Activated CD4-positive, alpha-beta T cell treated with anti-CD3 and anti-CD28 coated beads for 36 hours (primary cell): ENCODE results near the gene CEP55. TPM values are rescaled to one million over a fixed set of nuclear protein-coding genes. Genes with fewer than 3 reads are reported as not detected.
"Not testable (repeated sequence)": the region's sequence is repeated elsewhere in the genome, so short reads cannot be mapped to it uniquely, and the experiment has no call there.

ENCODE experiments used
- ATAC-seq: fragments of 200-7000 bp; cut with Tn5 transposase; one replicate; pipeline ENCODE4 v1.10.0; 2021; ENCODE audit warnings: mild to moderate bottlenecking, moderate library complexity
- CTCF ChIA-PET: fragments of 350-600 bp; sonication (Branson Sonifier 250); formaldehyde crosslinking; loops from one replicate; lab custom pipeline; 2021; ENCODE audit warnings: antibody characterized with exemption; lab: Charles Lee
- POLR2A ChIA-PET: fragments of 350-600 bp; sonication (Branson Sonifier 250); formaldehyde crosslinking; loops from one replicate; lab custom pipeline; 2021; ENCODE audit warnings: antibody characterized with exemption, inconsistent platforms; lab: Charles Lee
- DNase-seq: peaks from one replicate; pipeline ENCODE4 v3.0.0-alpha.2; 2020
- H3K27ac Mint-ChIP-seq: one replicate; pipeline ENCODE4 v1.8.0; 2021; ENCODE audit warnings: mixed read lengths
- H3K27me3 Mint-ChIP-seq: one replicate; pipeline ENCODE4 v1.8.0; 2021; ENCODE audit warnings: mixed read lengths
- H3K36me3 Mint-ChIP-seq: one replicate; pipeline ENCODE4 v1.8.0; 2021; ENCODE audit warnings: low read depth, mixed read lengths
- H3K4me1 Mint-ChIP-seq: one replicate; pipeline ENCODE4 v1.8.0; 2021; ENCODE audit warnings: mixed read lengths
- H3K4me3 Mint-ChIP-seq: one replicate; pipeline ENCODE4 v1.8.0; 2021; ENCODE audit warnings: mild to moderate bottlenecking, moderate library complexity, mixed read lengths
- H3K9me3 Mint-ChIP-seq: one replicate; pipeline ENCODE4 v1.8.0; 2021; ENCODE audit warnings: low read depth, mixed read lengths
- intact Hi-C, 2 experiments: fragments of 100-400 bp; cut with DNase I in 1 of 2; cut with micrococcal nuclease in 1 of 2; formaldehyde crosslinking; loops; one replicate each; pipeline versions ENCODE4 v1.14.2 to v1.15.1; 2022 to 2024; cut with DNase I, micrococcal nuclease
- total RNA-seq, 2 experiments: library from RNA; stranded (reverse); gene quantifications; one replicate each; pipeline ENCODE4 v1.2.3, GENCODE V29; 2021

The CEP55 gene
- total RNA-seq, 2 experiments from 2014 or later: 67.8 to 76.0 TPM

GRCh38 chr10:93542358-93542791 lies 46.0 kb downstream of the CEP55 start:
- ChIA-PET CTCF (interaction anchor here (0.6 to 1.2 kb wide), 4 partner anchors 9 to 339 kb away, joined by 3 to 6 read pairs (median 4); no protein-coding TSS in a partner anchor), POLR2A (interaction anchor here (0.6 kb wide), 1 partner anchor 947 kb away, joined by 15 read pairs; no protein-coding TSS in a partner anchor)
- intact Hi-C loops: no loop called here
- DNase-seq (no peak), ATAC-seq (no peak)
- H3K36me3 Mint-ChIP-seq: no peaks in the 10 kb centered on the region
- no peak overlapping the region for H3K27ac Mint-ChIP-seq
- H3K4me1 Mint-ChIP-seq: no peaks in the 10 kb centered on the region
- H3K4me3 Mint-ChIP-seq: no peak overlapping the region
- no peaks in the 10 kb centered on the region for H3K9me3 Mint-ChIP-seq
- peaks cover 7% of the 10 kb centered on the region for H3K27me3 Mint-ChIP-seq

DNA sequence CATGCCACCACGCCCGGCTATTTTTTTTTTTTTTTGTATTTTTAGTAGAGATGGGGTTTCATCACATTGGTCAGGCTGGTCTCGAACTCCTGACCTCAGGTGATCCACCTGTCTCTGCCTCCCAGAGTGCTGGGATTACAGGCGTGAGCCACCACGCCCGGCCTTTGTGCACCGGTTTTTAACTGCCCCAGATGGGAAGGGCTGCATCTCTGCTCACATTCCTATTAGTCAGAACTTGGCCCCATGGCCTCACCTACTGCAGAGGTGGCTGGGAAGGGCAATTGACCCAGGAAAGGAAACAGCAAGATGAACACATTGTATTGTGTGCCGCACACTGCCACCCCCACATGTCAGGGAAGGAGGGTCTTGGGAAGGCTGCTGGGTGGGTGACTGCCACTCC lies 50.6 kb downstream of the CEP55 start:
- H3K4me1 Mint-ChIP-seq, ATAC-seq, POLR2A ChIA-PET, H3K27ac Mint-ChIP-seq, CTCF ChIA-PET, H3K9me3 Mint-ChIP-seq, H3K27me3 Mint-ChIP-seq, DNase-seq, H3K4me3 Mint-ChIP-seq, intact Hi-C loops, H3K36me3 Mint-ChIP-seq: not testable (repeated sequence)

- no peak for ATAC-seq
Observed at GRCh38 chr10:93547522-93547921, 51.1 kb downstream of the CEP55 start.

DNA sequence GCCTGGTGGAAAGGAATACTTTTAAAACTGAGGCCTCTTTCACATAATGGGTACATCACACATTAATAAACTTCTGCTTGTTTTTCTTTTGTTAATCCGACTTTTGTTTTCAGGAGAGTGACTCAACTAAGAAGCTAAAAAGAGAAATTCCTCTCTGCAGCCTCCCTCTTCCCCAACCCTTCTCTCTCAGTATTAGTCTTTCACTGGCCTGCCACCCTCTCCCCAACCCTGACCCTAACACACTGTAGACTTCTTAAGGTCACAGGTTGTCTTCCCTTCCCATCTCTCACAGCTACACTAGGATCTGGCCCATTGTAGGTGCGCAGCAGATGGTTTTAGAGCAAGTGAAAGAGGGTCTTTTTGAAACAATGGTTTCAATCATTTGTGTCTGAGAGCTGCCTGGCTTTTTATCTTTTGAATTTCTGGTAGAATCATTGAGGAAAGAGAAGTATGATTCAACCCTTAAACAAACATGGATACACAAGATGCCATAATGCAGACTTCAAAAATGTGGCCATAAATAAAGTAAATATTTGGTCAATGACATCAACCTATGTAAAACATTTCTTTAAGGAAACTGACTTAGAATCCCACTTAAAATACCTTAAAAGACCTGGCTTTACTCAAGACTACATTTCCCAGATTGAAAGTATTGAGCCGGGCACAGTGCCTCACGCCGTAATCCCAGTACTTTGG lies 52.1 kb downstream of the CEP55 start:
- POLR2A ChIA-PET: no interaction called here
- Mint-ChIP-seq H3K4me1 (no peaks in the 10 kb centered on the region), H3K27ac (no peak overlapping the region), H3K27me3 (peaks cover 5% of the 10 kb centered on the region), H3K36me3 (no peaks in the 10 kb centered on the region), H3K9me3 (no peaks in the 10 kb centered on the region), H3K4me3 (no peak overlapping the region)
- no peak for DNase-seq
- intact Hi-C loops: no loop called here
- CTCF ChIA-PET: interaction anchor here (0.6 kb wide), 1 partner anchor 67 kb away, joined by 3 read pairs; no protein-coding TSS in a partner anchor
- no peak for ATAC-seq

More at GRCh38 chr10:93547522-93547921, 51.1 kb downstream of the CEP55 start:
- H3K4me3 Mint-ChIP-seq: no peak overlapping the region
- intact Hi-C loops: no loop called here
- CTCF ChIA-PET: no interaction called here
- no peak for DNase-seq
- H3K9me3 Mint-ChIP-seq: no peaks in the 10 kb centered on the region
- H3K36me3 Mint-ChIP-seq: no peaks in the 10 kb centered on the region
- H3K27me3 Mint-ChIP-seq: peaks cover 5% of the 10 kb centered on the region
- no peak overlapping the region for H3K27ac Mint-ChIP-seq
- POLR2A ChIA-PET: no interaction called here
- no peaks in the 10 kb centered on the region for H3K4me1 Mint-ChIP-seq

- Mint-ChIP-seq H3K9me3 (no peaks in the 10 kb centered on the region), H3K27me3 (peaks cover 8% of the 10 kb centered on the region), H3K27ac (no peak overlapping the region), H3K4me1 (no peaks in the 10 kb centered on the region), H3K4me3 (no peak overlapping the region), H3K36me3 (no peaks in the 10 kb centered on the region)
- intact Hi-C loops: loop anchor here in 1 of 2 experiments (5.0 kb wide), 1 partner anchor 372 kb away; no protein-coding TSS in a partner anchor
- CTCF ChIA-PET: interaction anchor here (0.8 to 1.0 kb wide), 2 partner anchors 77 to 510 kb away, joined by 3 to 4 read pairs; no protein-coding TSS in a partner anchor
- no peak for DNase-seq
- ATAC-seq: no peak
- POLR2A ChIA-PET: no interaction called here
Observed at GRCh38 chr10:93550606-93551005, 54.2 kb downstream of the CEP55 start.

GRCh38 chr10:93552780-93553179 lies 56.4 kb downstream of the CEP55 start:
- POLR2A ChIA-PET: interaction anchor here (0.6 kb wide), 1 partner anchor 261 kb away, joined by 3 read pairs; no protein-coding TSS in a partner anchor
- no peaks in the 10 kb centered on the region for H3K9me3 Mint-ChIP-seq
- H3K4me3 Mint-ChIP-seq: no peak overlapping the region
- intact Hi-C loops: loop anchor here in 1 of 2 experiments (5.0 kb wide), 1 partner anchor 370 kb away; no protein-coding TSS in a partner anchor
- H3K4me1 Mint-ChIP-seq: no peaks in the 10 kb centered on the region
- ATAC-seq (no peak), DNase-seq (no peak)
- CTCF ChIA-PET: interaction anchor here (0.6 to 1.7 kb wide), 5 partner anchors 16 to 760 kb away, joined by 3 to 5 read pairs (median 3); no protein-coding TSS in a partner anchor
- peaks cover 7% of the 10 kb centered on the region for H3K27me3 Mint-ChIP-seq
- H3K27ac Mint-ChIP-seq: no peak overlapping the region
- H3K36me3 Mint-ChIP-seq: no peaks in the 10 kb centered on the region

DNA sequence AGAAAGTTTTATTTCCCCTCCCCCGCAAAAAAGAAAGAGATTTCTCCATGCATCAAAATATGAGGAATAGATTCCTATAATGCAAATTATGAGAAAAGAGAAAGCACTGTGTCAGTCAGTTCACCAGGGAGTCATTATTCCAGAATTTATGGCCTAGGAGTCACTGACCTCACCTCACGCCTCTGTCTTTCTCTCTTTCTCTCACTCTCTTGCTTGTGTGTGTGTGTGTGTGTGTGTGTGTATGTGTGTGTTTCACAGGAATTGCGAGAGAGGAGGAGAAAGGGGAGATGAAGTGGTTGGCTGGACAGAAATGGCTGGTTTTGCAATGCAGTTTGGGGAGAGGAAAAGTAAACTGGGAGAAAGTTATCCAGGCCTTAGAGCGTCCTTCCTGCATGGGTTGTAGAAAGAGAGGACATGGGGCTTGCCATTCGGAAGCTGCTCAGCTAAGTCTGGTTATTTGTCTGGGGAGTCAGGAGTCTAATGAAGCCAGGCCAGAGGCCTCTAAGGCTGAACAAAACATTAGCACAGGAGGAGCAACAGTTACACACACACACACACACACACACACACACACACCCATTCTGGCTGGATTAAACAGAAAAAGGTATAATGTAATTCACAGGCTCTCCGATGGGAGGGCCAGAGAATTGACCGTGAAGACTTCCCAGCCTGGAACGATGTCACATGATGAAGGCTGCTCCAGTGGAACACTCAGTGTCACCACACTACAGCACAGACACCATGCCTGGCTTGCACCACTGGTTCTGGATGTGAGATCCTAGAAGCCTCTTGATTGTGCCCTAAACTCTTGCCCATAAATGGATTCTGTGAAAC lies 57.3 kb downstream of the CEP55 start:
- intact Hi-C loops: loop anchor here (1.0 to 5.0 kb wide), 6 partner anchors 127 to 369 kb away; no protein-coding TSS in a partner anchor
- no peaks in the 10 kb centered on the region for H3K4me1 Mint-ChIP-seq
- no peak overlapping the region for H3K4me3 Mint-ChIP-seq

DNA sequence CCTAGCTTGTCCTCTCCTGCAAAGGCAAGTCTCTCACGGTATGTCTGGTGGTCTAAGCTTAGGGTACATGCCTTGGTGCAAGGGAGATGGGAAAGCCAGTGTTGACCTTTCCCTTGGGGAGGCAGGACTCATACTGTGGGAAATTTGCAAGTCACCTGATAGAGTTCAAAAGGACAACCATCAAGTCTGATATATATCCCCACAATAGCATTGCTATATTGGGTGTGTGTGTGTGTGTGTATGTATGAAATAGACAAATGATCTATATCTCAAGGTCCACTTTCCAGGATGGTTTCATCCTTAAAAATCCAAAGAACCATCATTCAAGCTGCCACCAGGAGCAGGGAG lies 57.9 kb downstream of the CEP55 start:
- CTCF ChIA-PET: interaction anchor here (0.5 to 1.9 kb wide), 6 partner anchors 22 to 305 kb away, joined by 3 to 9 read pairs (median 3); no protein-coding TSS in a partner anchor
- DNase-seq (no peak), ATAC-seq (no peak)
- Mint-ChIP-seq H3K4me3 (no peak overlapping the region), H3K9me3 (no peaks in the 10 kb centered on the region), H3K27me3 (peaks cover 5% of the 10 kb centered on the region), H3K4me1 (no peaks in the 10 kb centered on the region), H3K27ac (no peak overlapping the region), H3K36me3 (no peaks in the 10 kb centered on the region)
- intact Hi-C loops: loop anchor here (1.0 to 5.0 kb wide), 6 partner anchors 127 to 368 kb away; no protein-coding TSS in a partner anchor
- POLR2A ChIA-PET: no interaction called here

More for the DNA sequence above, 57.3 kb downstream of the CEP55 start:
- no peaks in the 10 kb centered on the region for H3K9me3 Mint-ChIP-seq
- no peaks in the 10 kb centered on the region for H3K36me3 Mint-ChIP-seq
- no peak overlapping the region for H3K27ac Mint-ChIP-seq
- DNase-seq: no peak
- ChIA-PET CTCF (interaction anchor here (0.5 to 1.9 kb wide), 5 partner anchors 23 to 305 kb away, joined by 3 to 9 read pairs (median 3); no protein-coding TSS in a partner anchor), POLR2A (no interaction called here)
- ATAC-seq: no peak
- peaks cover 5% of the 10 kb centered on the region for H3K27me3 Mint-ChIP-seq

GRCh38 chr10:93554760-93555432 lies 58.5 kb downstream of the CEP55 start:
- intact Hi-C loops: loop anchor here (1.0 to 5.0 kb wide), 6 partner anchors 126 to 367 kb away; no protein-coding TSS in a partner anchor
- no peak overlapping the region for H3K27ac Mint-ChIP-seq
- no peak overlapping the region for H3K4me3 Mint-ChIP-seq
- DNase-seq (peak; percentile 73), ATAC-seq (peak; percentile 64)
- ChIA-PET CTCF (interaction anchor here (0.7 to 1.9 kb wide), 5 partner anchors 21 to 304 kb away, joined by 3 to 9 read pairs (median 3); no protein-coding TSS in a partner anchor), POLR2A (no interaction called here)
- H3K27me3 Mint-ChIP-seq: peaks cover 9% of the 10 kb centered on the region
- H3K36me3 Mint-ChIP-seq: no peaks in the 10 kb centered on the region
- no peaks in the 10 kb centered on the region for H3K4me1 Mint-ChIP-seq
- H3K9me3 Mint-ChIP-seq: no peaks in the 10 kb centered on the region

- CTCF ChIA-PET: no interaction called here
- no peak for DNase-seq
Observed at GRCh38 chr10:93559490-93559889, 63.1 kb downstream of the CEP55 start.

More at GRCh38 chr10:93559490-93559889, 63.1 kb downstream of the CEP55 start:
- no peaks in the 10 kb centered on the region for H3K36me3 Mint-ChIP-seq
- no peak overlapping the region for H3K27ac Mint-ChIP-seq
- peaks cover 14% of the 10 kb centered on the region for H3K27me3 Mint-ChIP-seq
- no peaks in the 10 kb centered on the region for H3K9me3 Mint-ChIP-seq
- no peaks in the 10 kb centered on the region for H3K4me1 Mint-ChIP-seq
- H3K4me3 Mint-ChIP-seq: no peak overlapping the region
- intact Hi-C loops: no loop called here
- POLR2A ChIA-PET: no interaction called here
- no peak for ATAC-seq
